HepG2 (cell line): ENCODE results near the gene ENPP7. TPM values are rescaled to one million over a fixed set of nuclear protein-coding genes. Genes with fewer than 3 reads are reported as not detected.

Source experiments
- ATF7-NPFF ChIP-seq: sonication (generic); formaldehyde crosslinking; IDR thresholded peaks from 2 replicates; pipeline ENCODE4 v1.8.1; 2023; ENCODE audit warnings: mild to moderate bottlenecking, low read depth, missing genetic modification reagents, moderate library complexity
- DPF2 ChIP-seq: sonication (generic); formaldehyde crosslinking; IDR thresholded peaks from 2 replicates; pipeline ENCODE4 v1.4.0; 2020; ENCODE audit warnings: mild to moderate bottlenecking, low read depth, missing genetic modification reagents, borderline replicate concordance
- HDAC1 ChIP-seq: sonication (generic); formaldehyde crosslinking; IDR thresholded peaks from 2 replicates; pipeline ENCODE4 v1.5.1; 2020; ENCODE audit warnings: mild to moderate bottlenecking, missing genetic modification reagents
- MAZ ChIP-seq, 2 experiments: sonication (generic) in 1 of 2; formaldehyde crosslinking in 1 of 2; IDR thresholded peaks; 2 replicates each; pipeline versions ENCODE4 v1.5.0 to v1.6.1; 2012 to 2020; ENCODE audit warnings: low read depth in 2 of 2, mild to moderate bottlenecking in 2 of 2, borderline replicate concordance in 1 of 2, improper control_type of control experiment in 1 of 2, low read length in 1 of 2, missing genetic modification reagents in 1 of 2, moderate library complexity in 1 of 2
- PLRG1 ChIP-seq: fragments of 450-650 bp; conservative IDR thresholded peaks from 2 replicates; pipeline ENCODE4 v1.6.1; 2016
- RNF219 ChIP-seq: sonication (generic); formaldehyde crosslinking; IDR thresholded peaks from 2 replicates; pipeline ENCODE4 v1.5.0; 2020; ENCODE audit warnings: mild to moderate bottlenecking, missing genetic modification reagents
- ZFP36L1 ChIP-seq: sonication (generic); formaldehyde crosslinking; IDR thresholded peaks from 2 replicates; pipeline ENCODE4 v1.8.0; 2022; ENCODE audit warnings: mild to moderate bottlenecking, missing genetic modification reagents, moderate library complexity
- ZNF121 ChIP-seq: sonication (generic); formaldehyde crosslinking; IDR thresholded peaks from 2 replicates; pipeline ENCODE4 v1.5.0; 2020; ENCODE audit warnings: mild to moderate bottlenecking, missing genetic modification reagents
- ZNF264 ChIP-seq: sonication (generic); formaldehyde crosslinking; IDR thresholded peaks from 2 replicates; pipeline ENCODE4 v1.4.0; 2020; ENCODE audit warnings: missing genetic modification reagents
- ZNF337 ChIP-seq: sonication (generic); formaldehyde crosslinking; IDR thresholded peaks from 2 replicates; pipeline ENCODE4 v1.5.1; 2020; ENCODE audit warnings: missing genetic modification reagents, low read depth, mild to moderate bottlenecking, borderline replicate concordance
- ZNF660 ChIP-seq: sonication (generic); formaldehyde crosslinking; IDR thresholded peaks from 2 replicates; pipeline ENCODE4 v1.5.1; 2020; ENCODE audit warnings: mild to moderate bottlenecking, low read depth, missing genetic modification reagents, borderline replicate concordance
- polyA plus RNA-seq, 8 experiments: library from polyadenylated mRNA; depleted of rRNA in 3 of 8; stranded (reverse) in 7 of 8; unstranded in 1 of 8; fragments of >200 nt; fragmentation: Illumina TruSeq in 4 of 8; extraction: Trizol in 4 of 8; gene quantifications; 2 replicates each; pipeline versions ENCODE4 v1.2.1 to v1.2.3, GENCODE V29; 2011 to 2016; ENCODE audit warnings: low read depth in 4 of 8, missing spikeins in 1 of 8, mixed read lengths in 1 of 8; ENCODE audit not compliant: insufficient read depth in 1 of 8
- total RNA-seq, 5 experiments: library from RNA; depleted of rRNA; stranded (reverse); fragments of >200 nt; fragmentation: Illumina TruSeq; extraction: Trizol; gene quantifications; 2 replicates each; pipeline ENCODE4 v1.2.3, GENCODE V29; 2016; ENCODE audit warnings: low read depth in 1 of 5
- TF ChIP-seq, protein P1 (sequence below): sonication (generic); formaldehyde crosslinking; IDR thresholded peaks from 2 replicates; pipeline ENCODE4 v1.9.0; 2021; ENCODE audit warnings: missing genetic modification reagents, borderline replicate concordance
- TF ChIP-seq, protein P2 (sequence below): sonication (generic); formaldehyde crosslinking; IDR thresholded peaks from 2 replicates; pipeline ENCODE4 v1.4.0; 2020; ENCODE audit warnings: mild to moderate bottlenecking, missing genetic modification reagents, borderline replicate concordance
- TF ChIP-seq, protein P3 (sequence below): sonication (generic); formaldehyde crosslinking; IDR thresholded peaks from 2 replicates; pipeline ENCODE4 v1.9.0; 2021; ENCODE audit warnings: missing genetic modification reagents, mild to moderate bottlenecking, borderline replicate concordance

The ENPP7 gene
- total and polyA plus RNA-seq, 2 of the 13 experiments (the other 11 are each of a cell fraction or from before 2014, with no cell fraction given): 1.1 to 2.2 TPM

DNA sequence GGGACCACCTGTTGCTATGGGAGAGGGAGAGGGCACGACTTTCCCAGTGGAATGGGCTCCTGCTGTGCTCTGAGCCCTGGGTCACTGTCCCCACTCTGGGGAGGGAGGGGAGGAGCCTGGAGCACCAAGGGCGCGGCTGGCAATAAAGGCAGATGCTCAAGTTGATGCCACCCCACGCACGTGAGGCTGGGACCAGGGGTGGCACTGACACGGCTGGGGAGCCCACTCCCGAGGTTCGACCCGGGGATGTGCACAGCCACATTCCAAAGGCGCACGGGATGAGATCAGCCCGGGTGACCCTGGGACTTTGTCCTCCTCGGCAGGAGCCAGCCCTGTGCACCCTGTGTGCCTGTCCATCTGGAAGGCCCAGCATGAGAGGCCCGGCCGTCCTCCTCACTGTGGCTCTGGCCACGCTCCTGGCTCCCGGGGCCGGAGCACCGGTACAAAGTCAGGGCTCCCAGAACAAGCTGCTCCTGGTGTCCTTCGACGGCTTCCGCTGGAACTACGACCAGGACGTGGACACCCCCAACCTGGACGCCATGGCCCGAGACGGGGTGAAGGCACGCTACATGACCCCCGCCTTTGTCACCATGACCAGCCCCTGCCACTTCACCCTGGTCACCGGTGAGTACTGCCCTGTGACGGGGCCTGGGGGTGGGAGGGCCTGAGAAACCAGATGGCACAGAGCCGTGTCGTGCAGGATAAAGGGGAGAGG is at the start of gene ENPP7 (continued):
- TF ChIP-seq, protein P1, sequence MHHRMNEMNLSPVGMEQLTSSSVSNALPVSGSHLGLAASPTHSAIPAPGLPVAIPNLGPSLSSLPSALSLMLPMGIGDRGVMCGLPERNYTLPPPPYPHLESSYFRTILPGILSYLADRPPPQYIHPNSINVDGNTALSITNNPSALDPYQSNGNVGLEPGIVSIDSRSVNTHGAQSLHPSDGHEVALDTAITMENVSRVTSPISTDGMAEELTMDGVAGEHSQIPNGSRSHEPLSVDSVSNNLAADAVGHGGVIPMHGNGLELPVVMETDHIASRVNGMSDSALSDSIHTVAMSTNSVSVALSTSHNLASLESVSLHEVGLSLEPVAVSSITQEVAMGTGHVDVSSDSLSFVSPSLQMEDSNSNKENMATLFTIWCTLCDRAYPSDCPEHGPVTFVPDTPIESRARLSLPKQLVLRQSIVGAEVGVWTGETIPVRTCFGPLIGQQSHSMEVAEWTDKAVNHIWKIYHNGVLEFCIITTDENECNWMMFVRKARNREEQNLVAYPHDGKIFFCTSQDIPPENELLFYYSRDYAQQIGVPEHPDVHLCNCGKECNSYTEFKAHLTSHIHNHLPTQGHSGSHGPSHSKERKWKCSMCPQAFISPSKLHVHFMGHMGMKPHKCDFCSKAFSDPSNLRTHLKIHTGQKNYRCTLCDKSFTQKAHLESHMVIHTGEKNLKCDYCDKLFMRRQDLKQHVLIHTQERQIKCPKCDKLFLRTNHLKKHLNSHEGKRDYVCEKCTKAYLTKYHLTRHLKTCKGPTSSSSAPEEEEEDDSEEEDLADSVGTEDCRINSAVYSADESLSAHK (CRISPR knock-in tag): no peak
- TF ChIP-seq HDAC1 (CRISPR knock-in tag) (peak; percentile 79), ZNF337 (CRISPR knock-in tag) (no peak), ZNF121 (peak; percentile 46; the same call in 1 of the 2 replicates), ATF7-NPFF (no peak), ZFP36L1 (CRISPR knock-in tag) (0 out of 2 replicates have a peak, but pooled peaks have one; percentile 40), ZNF264 (peak; percentile 64; the same call in 1 of the 2 replicates), ZNF660 (CRISPR knock-in tag) (no peak), DPF2 (CRISPR knock-in tag) (peak; percentile 53; the same call in 1 of the 2 replicates), RNF219 (CRISPR knock-in tag) (no peak), PLRG1 (no peak), MAZ (IDR thresholded peaks at IDR 0.05; ENCODE audit: borderline replicate concordance, low read depth, low read length) (no peak), MAZ (CRISPR knock-in tag; IDR thresholded peaks at IDR 0.05; ENCODE audit: low read depth) (peak; percentile 26; the same call in 1 of the 2 replicates)
- TF ChIP-seq, protein P2, sequence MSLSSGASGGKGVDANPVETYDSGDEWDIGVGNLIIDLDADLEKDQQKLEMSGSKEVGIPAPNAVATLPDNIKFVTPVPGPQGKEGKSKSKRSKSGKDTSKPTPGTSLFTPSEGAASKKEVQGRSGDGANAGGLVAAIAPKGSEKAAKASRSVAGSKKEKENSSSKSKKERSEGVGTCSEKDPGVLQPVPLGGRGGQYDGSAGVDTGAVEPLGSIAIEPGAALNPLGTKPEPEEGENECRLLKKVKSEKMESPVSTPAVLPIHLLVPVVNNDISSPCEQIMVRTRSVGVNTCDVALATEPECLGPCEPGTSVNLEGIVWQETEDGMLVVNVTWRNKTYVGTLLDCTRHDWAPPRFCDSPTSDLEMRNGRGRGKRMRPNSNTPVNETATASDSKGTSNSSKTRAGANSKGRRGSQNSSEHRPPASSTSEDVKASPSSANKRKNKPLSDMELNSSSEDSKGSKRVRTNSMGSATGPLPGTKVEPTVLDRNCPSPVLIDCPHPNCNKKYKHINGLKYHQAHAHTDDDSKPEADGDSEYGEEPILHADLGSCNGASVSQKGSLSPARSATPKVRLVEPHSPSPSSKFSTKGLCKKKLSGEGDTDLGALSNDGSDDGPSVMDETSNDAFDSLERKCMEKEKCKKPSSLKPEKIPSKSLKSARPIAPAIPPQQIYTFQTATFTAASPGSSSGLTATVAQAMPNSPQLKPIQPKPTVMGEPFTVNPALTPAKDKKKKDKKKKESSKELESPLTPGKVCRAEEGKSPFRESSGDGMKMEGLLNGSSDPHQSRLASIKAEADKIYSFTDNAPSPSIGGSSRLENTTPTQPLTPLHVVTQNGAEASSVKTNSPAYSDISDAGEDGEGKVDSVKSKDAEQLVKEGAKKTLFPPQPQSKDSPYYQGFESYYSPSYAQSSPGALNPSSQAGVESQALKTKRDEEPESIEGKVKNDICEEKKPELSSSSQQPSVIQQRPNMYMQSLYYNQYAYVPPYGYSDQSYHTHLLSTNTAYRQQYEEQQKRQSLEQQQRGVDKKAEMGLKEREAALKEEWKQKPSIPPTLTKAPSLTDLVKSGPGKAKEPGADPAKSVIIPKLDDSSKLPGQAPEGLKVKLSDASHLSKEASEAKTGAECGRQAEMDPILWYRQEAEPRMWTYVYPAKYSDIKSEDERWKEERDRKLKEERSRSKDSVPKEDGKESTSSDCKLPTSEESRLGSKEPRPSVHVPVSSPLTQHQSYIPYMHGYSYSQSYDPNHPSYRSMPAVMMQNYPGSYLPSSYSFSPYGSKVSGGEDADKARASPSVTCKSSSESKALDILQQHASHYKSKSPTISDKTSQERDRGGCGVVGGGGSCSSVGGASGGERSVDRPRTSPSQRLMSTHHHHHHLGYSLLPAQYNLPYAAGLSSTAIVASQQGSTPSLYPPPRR (CRISPR knock-in tag): peak; percentile 30; the same call in 1 of the 2 replicates
- TF ChIP-seq, protein P3, sequence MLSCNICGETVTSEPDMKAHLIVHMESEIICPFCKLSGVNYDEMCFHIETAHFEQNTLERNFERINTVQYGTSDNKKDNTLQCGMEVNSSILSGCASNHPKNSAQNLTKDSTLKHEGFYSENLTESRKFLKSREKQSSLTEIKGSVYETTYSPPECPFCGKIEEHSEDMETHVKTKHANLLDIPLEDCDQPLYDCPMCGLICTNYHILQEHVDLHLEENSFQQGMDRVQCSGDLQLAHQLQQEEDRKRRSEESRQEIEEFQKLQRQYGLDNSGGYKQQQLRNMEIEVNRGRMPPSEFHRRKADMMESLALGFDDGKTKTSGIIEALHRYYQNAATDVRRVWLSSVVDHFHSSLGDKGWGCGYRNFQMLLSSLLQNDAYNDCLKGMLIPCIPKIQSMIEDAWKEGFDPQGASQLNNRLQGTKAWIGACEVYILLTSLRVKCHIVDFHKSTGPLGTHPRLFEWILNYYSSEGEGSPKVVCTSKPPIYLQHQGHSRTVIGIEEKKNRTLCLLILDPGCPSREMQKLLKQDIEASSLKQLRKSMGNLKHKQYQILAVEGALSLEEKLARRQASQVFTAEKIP (CRISPR knock-in tag): no peak
